ENCODE results near the gene TENT4A.

DNA sequence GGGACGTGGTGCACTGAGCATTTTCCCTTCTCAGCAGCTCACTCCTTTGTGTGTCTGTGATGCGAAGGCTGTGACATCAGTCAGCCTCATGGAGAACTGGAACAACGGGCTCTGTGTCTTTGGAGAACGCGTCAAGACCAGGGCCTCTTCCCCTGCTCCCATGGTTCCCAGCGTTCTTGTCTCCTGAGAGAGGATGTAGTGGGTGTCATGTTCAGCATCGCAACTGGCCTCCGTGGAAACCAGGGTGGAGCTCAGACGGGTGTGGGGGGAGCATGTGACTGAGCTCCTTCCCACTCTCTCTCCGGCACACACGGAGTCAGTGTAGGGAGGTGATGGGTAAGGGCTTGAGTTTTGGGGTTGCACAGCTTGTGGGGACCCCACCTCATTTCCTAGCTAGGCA is 59.7 kb downstream of the TENT4A start:
- TF ChIP-seq EZH2 (IDR thresholded peaks at IDR 0.05) (no peak), POLR2AphosphoS5 (IDR thresholded peaks at IDR 0.05; ENCODE audit: borderline replicate concordance, low read depth, low read length) (no peak)

Measured in SK-N-MC (cell line).